ENCODE data around the gene RAPGEF3. TPM values are rescaled to one million over a fixed set of nuclear protein-coding genes. Genes with fewer than 3 reads are reported as not detected.

Gene RAPGEF3
- total RNA-seq, 1 donor from 2014 or later: 0.58 TPM

- Mint-ChIP-seq H3K27me3 (ENCODE audit: insufficient read depth, low read depth) (peaks cover 23% of the 10 kb centered on the region), H3K36me3 (peaks cover 8% of the 10 kb centered on the region), H3K4me1 (peaks cover 14% of the 10 kb centered on the region), H3K9me3 (no peaks in the 10 kb centered on the region), H3K27ac (no peak overlapping the region), H3K4me3 (peak overlapping the region; percentile 11)
- peaks cover 13% of the 10 kb centered on the region for H4K20me1 ChIP-seq (ENCODE audit: low read depth)
- peaks cover 6% of the 10 kb centered on the region for H3K27me3 ChIP-seq
- H3K27ac ChIP-seq: no peak overlapping the region
- DNase-seq (ENCODE audit: low spot score): no peak
- H3K9me3 ChIP-seq (ENCODE audit: low read depth): no peaks in the 10 kb centered on the region
- H3K79me2 ChIP-seq (ENCODE audit: low read depth): no peaks in the 10 kb centered on the region
- no peaks in the 10 kb centered on the region for H3K36me3 ChIP-seq
- H2AFZ ChIP-seq (replicated peaks): no peak overlapping the region
- H3K4me3 ChIP-seq: no peak overlapping the region
- no peak for TF ChIP-seq EZH2phosphoT487 (IDR thresholded peaks at IDR 0.05)
- no peak for TF ChIP-seq EZH2 (IDR thresholded peaks at IDR 0.05)
- TF ChIP-seq CTCF (IDR thresholded peaks at IDR 0.05): no peak
- H3F3A ChIP-seq (ENCODE audit: low read depth): no peaks in the 10 kb centered on the region
- no peak overlapping the region for H3K9ac ChIP-seq
- H3K4me2 ChIP-seq: no peak overlapping the region
- peaks cover 15% of the 10 kb centered on the region for H3K4me1 ChIP-seq
Observed at GRCh38 chr12:47782372-47782770, 23.7 kb upstream of the RAPGEF3 start.

GRCh38 chr12:47781479-47782371, 23.0 kb upstream of the RAPGEF3 start:
- H3K27ac Mint-ChIP-seq: peak overlapping the region; percentile 18
- Histone ChIP-seq H3K79me2 (ENCODE audit: low read depth) (no peaks in the 10 kb centered on the region), H4K20me1 (ENCODE audit: low read depth) (peaks cover 13% of the 10 kb centered on the region), H3F3A (ENCODE audit: low read depth) (no peaks in the 10 kb centered on the region), H3K27ac (no peak overlapping the region), H3K4me1 (peaks cover 15% of the 10 kb centered on the region), H3K9ac (no peak overlapping the region), H3K36me3 (no peaks in the 10 kb centered on the region), H2AFZ (replicated peaks) (no peak overlapping the region), H3K27me3 (peaks cover 6% of the 10 kb centered on the region), H3K4me3 (no peak overlapping the region), H3K4me2 (no peak overlapping the region), H3K9me3 (ENCODE audit: low read depth) (no peaks in the 10 kb centered on the region)
- DNase-seq (ENCODE audit: low spot score): no peak
- no peaks in the 10 kb centered on the region for H3K9me3 Mint-ChIP-seq
- H3K27me3 Mint-ChIP-seq (ENCODE audit: insufficient read depth, low read depth): peaks cover 23% of the 10 kb centered on the region
- H3K4me3 Mint-ChIP-seq: no peak overlapping the region
- TF ChIP-seq EZH2phosphoT487 (IDR thresholded peaks at IDR 0.05) (no peak), CTCF (IDR thresholded peaks at IDR 0.05) (no peak)
- peaks cover 16% of the 10 kb centered on the region for H3K4me1 Mint-ChIP-seq
- H3K36me3 Mint-ChIP-seq: peaks cover 6% of the 10 kb centered on the region

- Histone ChIP-seq H3K27ac (no peak overlapping the region), H3K4me3 (peak overlapping the region; percentile 24), H3K27me3 (peaks cover 6% of the 10 kb centered on the region), H3K36me3 (no peaks in the 10 kb centered on the region), H3K9me3 (ENCODE audit: low read depth) (no peaks in the 10 kb centered on the region), H3K9ac (no peak overlapping the region), H2AFZ (replicated peaks) (peak overlapping the region; percentile 15), H4K20me1 (ENCODE audit: low read depth) (peaks cover 13% of the 10 kb centered on the region), H3K79me2 (ENCODE audit: low read depth) (no peaks in the 10 kb centered on the region), H3K4me2 (peak overlapping the region; percentile 72), H3F3A (ENCODE audit: low read depth) (peaks cover 1% of the 10 kb centered on the region), H3K4me1 (peaks cover 15% of the 10 kb centered on the region)
- Mint-ChIP-seq H3K4me3 (no peak overlapping the region), H3K9me3 (no peaks in the 10 kb centered on the region), H3K4me1 (peaks cover 22% of the 10 kb centered on the region), H3K27me3 (ENCODE audit: insufficient read depth, low read depth) (peaks cover 17% of the 10 kb centered on the region), H3K27ac (no peak overlapping the region), H3K36me3 (peaks cover 4% of the 10 kb centered on the region)
- DNase-seq (ENCODE audit: low spot score): no peak
- TF ChIP-seq CTCF (IDR thresholded peaks at IDR 0.05) (no peak), EZH2 (IDR thresholded peaks at IDR 0.05) (no peak), EZH2phosphoT487 (IDR thresholded peaks at IDR 0.05) (no peak)
Observed at GRCh38 chr12:47779943-47780504, 21.3 kb upstream of the RAPGEF3 start.
